ENCODE results near the gene MYO1D. TPM values are rescaled to one million over a fixed set of nuclear protein-coding genes. Genes with fewer than 3 reads are reported as not detected.

MYO1D gene
- total RNA-seq, 2 experiments from 2014 or later, result 0.09 to 0.89 TPM

- TF ChIP-seq CTCF (conservative IDR thresholded peaks at IDR 0.05; ENCODE audit: low read length) (no peak), EZH2phosphoT487 (IDR thresholded peaks at IDR 0.05; ENCODE audit: borderline replicate concordance, low read depth, low read length) (no peak)
- no peak overlapping the region for H3K4me2 ChIP-seq (ENCODE audit: low read length)
- DNase-seq (ENCODE audit: low spot score), result no peak
- no peaks in the 10 kb centered on the region for H3K79me2 ChIP-seq (ENCODE audit: insufficient read depth, low read depth, low read length)
- H3K36me3 ChIP-seq (ENCODE audit: insufficient read depth, low read length), result no peaks in the 10 kb centered on the region
- no peak overlapping the region for H2AFZ ChIP-seq (ENCODE audit: low read length)
- no peaks in the 10 kb centered on the region for H3K9me3 ChIP-seq (ENCODE audit: low read length)
- H3K9me2 ChIP-seq (ENCODE audit: insufficient read depth, low read length), result no peaks in the 10 kb centered on the region
- ChIA-PET CTCF (ENCODE audit: unreplicated experiment) (no interaction called here), POLR2A (no interaction called here)
- intact Hi-C loops (cut with micrococcal nuclease; ENCODE audit: unreplicated experiment), result no loop called here
- BruUV-seq (replicated peaks), result no TSS peak
- H4K20me1 ChIP-seq (ENCODE audit: insufficient read depth, low read length), result no peaks in the 10 kb centered on the region
- no peaks in the 10 kb centered on the region for H3K4me1 ChIP-seq (ENCODE audit: insufficient read depth, low read length, poor library complexity, severe bottlenecking)
- no peak overlapping the region for H3K27ac ChIP-seq (ENCODE audit: low read depth, low read length, poor library complexity, severe bottlenecking)
- no peak overlapping the region for H3K4me3 ChIP-seq (ENCODE audit: low read depth, low read length, poor library complexity, severe bottlenecking)
These were observed 251.0 kb downstream of the MYO1D start for GRCh38 chr17:32625971-32626370.

- no peak overlapping the region for H3K4me2 ChIP-seq (ENCODE audit: low read length)
- H3K9me3 ChIP-seq (ENCODE audit: low read length), result no peaks in the 10 kb centered on the region
- H3K4me3 ChIP-seq (ENCODE audit: low read depth, low read length, poor library complexity, severe bottlenecking), result no peak overlapping the region
- CTCF ChIA-PET (ENCODE audit: unreplicated experiment), result no interaction called here
- POLR2A ChIA-PET, result interaction anchor here (0.6 kb wide), 1 partner anchor 9 kb away, joined by 3 read pairs; no protein-coding TSS in a partner anchor
- H2AFZ ChIP-seq (ENCODE audit: low read length), result no peak overlapping the region
- H3K27ac ChIP-seq (ENCODE audit: low read depth, low read length, poor library complexity, severe bottlenecking), result no peak overlapping the region
- no peaks in the 10 kb centered on the region for H3K4me1 ChIP-seq (ENCODE audit: insufficient read depth, low read length, poor library complexity, severe bottlenecking)
- no peaks in the 10 kb centered on the region for H3K9me2 ChIP-seq (ENCODE audit: insufficient read depth, low read length)
- TF ChIP-seq EZH2phosphoT487 (IDR thresholded peaks at IDR 0.05; ENCODE audit: borderline replicate concordance, low read depth, low read length) (no peak), CTCF (conservative IDR thresholded peaks at IDR 0.05; ENCODE audit: low read length) (no peak)
- intact Hi-C loops (cut with micrococcal nuclease; ENCODE audit: unreplicated experiment), result no loop called here
- DNase-seq (ENCODE audit: low spot score), result no peak
- BruUV-seq (replicated peaks), result no TSS peak
- no peaks in the 10 kb centered on the region for H3K79me2 ChIP-seq (ENCODE audit: insufficient read depth, low read depth, low read length)
- H3K36me3 ChIP-seq (ENCODE audit: insufficient read depth, low read length), result no peaks in the 10 kb centered on the region
- no peaks in the 10 kb centered on the region for H4K20me1 ChIP-seq (ENCODE audit: insufficient read depth, low read length)
These were observed 253.7 kb downstream of the MYO1D start for GRCh38 chr17:32623196-32623595.

GRCh38 chr17:32622540-32622939 is 254.4 kb downstream of the MYO1D start:
- no peaks in the 10 kb centered on the region for H4K20me1 ChIP-seq (ENCODE audit: insufficient read depth, low read length)
- no peak overlapping the region for H2AFZ ChIP-seq (ENCODE audit: low read length)
- POLR2A ChIA-PET, result no interaction called here
- TF ChIP-seq CTCF (conservative IDR thresholded peaks at IDR 0.05; ENCODE audit: low read length), result no peak
- H3K9me3 ChIP-seq (ENCODE audit: low read length), result no peaks in the 10 kb centered on the region
- no peaks in the 10 kb centered on the region for H3K79me2 ChIP-seq (ENCODE audit: insufficient read depth, low read depth, low read length)
- intact Hi-C loops (cut with micrococcal nuclease; ENCODE audit: unreplicated experiment), result no loop called here
- no peaks in the 10 kb centered on the region for H3K4me1 ChIP-seq (ENCODE audit: insufficient read depth, low read length, poor library complexity, severe bottlenecking)
- no peak for DNase-seq (ENCODE audit: low spot score)
- H3K27ac ChIP-seq (ENCODE audit: low read depth, low read length, poor library complexity, severe bottlenecking), result no peak overlapping the region
- no peaks in the 10 kb centered on the region for H3K36me3 ChIP-seq (ENCODE audit: insufficient read depth, low read length)
- H3K9me2 ChIP-seq (ENCODE audit: insufficient read depth, low read length), result no peaks in the 10 kb centered on the region
- no peak overlapping the region for H3K4me3 ChIP-seq (ENCODE audit: low read depth, low read length, poor library complexity, severe bottlenecking)
- BruUV-seq (replicated peaks), result no TSS peak
- CTCF ChIA-PET (ENCODE audit: unreplicated experiment), result no interaction called here
- H3K4me2 ChIP-seq (ENCODE audit: low read length), result no peak overlapping the region
